GM21367 (cell line): ENCODE data around the gene PRR35.
"Not testable (repeated sequence)": the region's sequence is repeated elsewhere in the genome, so short reads cannot be mapped to it uniquely, and the experiment has no call there.

ENCODE experiments used
- ATAC-seq: cut with Tn5 transposase; IDR thresholded peaks from one replicate; pipeline ENCODE4 v1.9.1; 2021; ENCODE audit not compliant: unreplicated experiment

PRR35 gene

DNA sequence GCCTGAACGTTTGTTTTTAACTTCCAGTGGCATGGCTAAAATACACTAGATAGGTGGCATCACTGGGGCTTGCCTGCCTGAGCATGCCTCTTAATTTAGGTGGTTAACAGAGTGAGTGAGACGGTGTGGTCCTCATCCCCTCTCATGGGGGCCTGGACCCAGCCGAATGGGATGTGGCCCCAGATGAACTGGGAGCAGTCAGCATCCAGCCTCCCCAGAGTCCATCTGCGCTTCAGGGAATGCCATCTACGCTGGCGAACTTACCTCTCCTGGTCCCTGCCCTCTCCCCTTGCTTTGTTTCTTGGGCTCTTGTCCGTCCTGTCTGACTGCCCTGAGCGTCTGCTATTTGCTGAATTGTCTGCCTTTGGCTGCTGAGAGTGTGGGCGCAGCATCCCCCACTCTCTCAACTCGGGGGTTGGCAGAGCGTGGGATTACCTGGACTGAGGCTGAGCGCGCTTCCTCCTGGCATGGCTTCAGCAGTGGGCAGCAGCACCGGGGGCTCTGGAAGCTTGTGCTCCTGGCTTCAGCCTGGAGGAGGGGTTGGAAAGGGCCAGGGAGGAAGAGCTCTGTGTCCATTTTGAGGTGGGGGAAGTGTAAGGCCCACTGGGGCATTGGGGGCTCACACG is 31.8 kb downstream of the PRR35 start:
- ATAC-seq, result no peak

- ATAC-seq, result no peak
Measured at GRCh38 chr16:592518-593306, 32.5 kb downstream of the PRR35 start.

DNA sequence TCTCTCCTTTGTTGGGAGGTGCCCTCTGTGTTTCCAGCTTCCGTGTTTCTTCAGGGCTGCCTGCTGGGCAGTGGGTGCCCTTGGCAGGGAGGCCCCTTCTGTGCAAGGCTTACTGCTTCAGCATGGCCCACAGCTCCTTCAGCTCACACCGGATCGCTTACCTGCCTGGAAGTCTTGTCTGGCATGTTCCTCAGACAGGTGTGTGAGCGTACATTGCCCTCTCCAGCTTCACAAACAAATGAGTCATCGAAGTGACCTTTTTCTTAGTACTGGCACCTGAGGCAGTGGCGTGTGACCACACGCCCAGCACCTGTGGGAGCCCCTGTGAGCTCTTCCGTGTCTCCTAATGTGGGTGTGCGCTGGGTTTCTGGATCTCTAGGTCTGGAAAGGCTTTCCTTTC is 33.2 kb downstream of the PRR35 start:
- no peak for ATAC-seq

- ATAC-seq, result no peak
Measured at GRCh38 chr16:593807-594206, 33.6 kb downstream of the PRR35 start.

DNA sequence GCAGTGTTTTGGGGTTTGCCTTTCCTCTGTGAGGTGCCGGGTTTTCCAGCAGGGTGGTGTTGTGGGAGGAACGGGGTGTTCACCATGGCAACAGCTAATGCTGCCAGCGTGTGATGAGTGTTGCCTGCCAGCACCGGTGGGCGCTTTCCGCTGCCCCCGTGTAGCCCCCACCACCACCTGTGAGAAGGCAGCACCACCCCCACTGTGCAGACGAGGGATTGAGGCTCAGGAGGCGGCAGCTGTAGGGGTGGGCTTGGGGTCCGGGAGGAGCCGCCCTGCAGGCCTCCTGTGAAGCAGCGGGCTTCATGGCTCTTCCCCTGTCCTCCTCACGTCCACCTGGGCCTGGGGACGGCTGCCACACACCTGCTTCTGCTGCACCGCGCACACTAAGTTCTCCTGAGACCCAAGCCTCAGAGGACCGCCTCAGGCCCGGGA is 34.9 kb downstream of the PRR35 start:
- no peak for ATAC-seq

GRCh38 chr16:595942-596735 is 35.9 kb downstream of the PRR35 start:
- no peak for ATAC-seq

DNA sequence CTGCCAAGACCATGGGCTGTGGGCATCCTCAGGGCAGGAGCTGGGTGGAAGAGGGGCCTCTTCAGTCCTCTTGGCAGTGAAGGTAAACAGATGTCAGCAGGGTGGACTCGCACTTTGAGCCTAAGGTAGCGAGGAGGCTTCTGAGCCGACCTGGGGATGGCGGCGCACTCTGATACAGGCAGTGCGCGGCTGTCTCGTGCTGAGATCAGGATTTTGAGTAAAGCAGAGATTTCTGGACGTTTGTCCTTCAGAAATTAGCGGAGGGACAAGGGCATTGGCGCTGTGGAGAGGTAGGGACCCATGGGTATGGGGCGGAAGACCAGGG is 36.5 kb downstream of the PRR35 start:
- ATAC-seq, result no peak

DNA sequence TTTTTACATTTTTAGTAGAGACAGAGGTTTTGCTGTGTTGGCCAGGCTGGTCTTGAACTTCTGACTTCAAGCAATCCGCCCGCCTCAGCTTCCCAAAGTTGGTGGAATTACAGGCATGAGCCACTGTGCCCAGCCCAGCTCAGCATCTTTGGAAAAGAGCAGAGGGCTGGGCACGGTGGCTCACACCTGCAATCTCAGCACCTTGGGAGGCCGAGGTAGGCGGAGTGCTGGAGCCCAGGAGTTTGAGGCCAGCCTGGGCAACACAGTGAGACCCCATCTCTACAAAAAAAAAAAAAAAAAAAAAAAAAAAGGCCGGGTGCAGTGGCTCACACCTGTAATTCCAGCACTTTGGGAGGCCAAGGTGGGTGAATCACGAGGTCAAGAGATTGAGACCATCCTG is 37.5 kb downstream of the PRR35 start:
- not testable (repeated sequence) for ATAC-seq

DNA sequence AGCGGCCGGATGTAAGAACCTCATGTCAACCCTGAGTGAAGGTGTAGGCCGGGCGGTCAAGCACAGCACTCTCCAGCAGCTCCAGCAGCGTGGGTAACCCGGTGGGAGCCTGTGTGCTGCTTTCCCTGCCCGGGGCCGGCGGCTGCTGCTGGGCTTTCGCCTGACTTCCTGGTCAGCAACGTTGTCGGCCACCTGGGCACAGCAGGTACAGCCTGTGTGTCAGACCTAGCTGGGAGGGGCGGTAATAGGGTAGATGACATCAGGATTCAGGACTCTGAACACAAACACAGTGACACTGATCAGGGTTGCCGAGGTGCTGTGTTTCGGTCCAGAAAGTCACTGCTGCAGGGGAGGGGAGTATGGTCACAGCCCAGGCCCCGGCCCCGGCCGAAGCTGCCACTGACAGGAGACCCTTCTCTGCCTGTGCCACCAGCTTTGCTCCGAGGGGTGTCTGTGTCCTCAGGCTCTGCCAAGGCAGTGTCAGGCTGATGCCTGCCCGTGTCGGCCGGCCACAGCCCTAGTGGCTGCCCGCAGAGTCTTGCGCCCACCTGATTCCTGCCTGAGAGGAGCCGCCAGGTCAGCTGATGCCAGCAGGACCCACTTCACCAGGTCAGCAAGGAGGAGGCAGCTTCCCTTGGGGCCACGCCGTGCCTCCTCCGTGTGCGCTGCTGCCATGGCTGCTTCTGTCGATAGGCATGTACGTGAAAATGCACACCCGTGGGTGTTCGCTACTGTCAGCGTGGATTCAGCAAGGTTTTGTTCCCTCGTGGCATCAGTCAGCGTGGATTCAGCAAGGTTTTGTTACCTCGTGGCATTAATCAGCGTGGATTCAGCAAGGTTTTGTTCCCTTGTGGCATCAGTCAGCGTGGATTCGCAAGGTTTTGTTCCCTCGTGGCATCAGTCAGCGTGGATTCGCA is 38.9 kb downstream of the PRR35 start:
- no peak for ATAC-seq

GRCh38 chr16:600781-601180 is 40.6 kb downstream of the PRR35 start:
- no peak for ATAC-seq

DNA sequence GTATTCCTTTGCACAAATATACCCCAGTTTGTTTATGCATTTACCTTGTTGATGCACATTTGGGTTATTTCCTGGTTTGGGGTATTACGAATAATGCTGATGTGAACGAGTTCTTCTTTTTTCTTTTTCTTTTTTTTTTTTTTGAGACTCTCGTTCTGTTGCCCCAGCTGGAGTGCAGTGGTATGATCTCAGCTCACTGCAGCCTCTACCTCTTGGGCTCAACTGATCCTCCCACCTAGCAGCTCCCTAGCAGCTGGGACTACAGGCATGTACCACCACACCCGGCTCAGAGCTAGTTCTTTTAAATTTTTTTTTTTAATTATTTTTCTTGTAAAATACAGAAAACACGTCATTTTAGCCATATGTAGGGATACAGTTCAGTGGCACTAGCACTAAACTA is 43.7 kb downstream of the PRR35 start:
- no peak for ATAC-seq

- no peak for ATAC-seq
Measured at GRCh38 chr16:606656-607307, 46.6 kb downstream of the PRR35 start.

DNA sequence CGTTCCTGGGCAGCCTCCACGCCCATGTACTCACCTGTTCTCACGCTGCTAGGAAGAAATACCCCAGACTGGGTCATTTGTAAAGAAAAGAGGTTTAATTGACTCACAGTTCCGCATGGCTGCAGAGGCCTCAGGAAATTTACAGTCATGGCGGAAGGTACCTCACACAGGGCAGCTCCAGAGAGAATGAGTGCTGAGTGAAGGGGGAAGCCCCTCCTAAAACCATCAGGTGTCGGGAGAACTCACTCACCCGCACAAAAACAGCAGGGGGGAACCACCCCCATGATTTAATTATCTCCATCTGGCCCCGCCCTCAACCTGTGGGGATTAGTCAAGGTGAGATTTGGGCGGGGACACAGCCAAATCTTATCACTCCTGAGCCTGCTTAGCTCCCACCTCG is 47.8 kb downstream of the PRR35 start:
- no peak for ATAC-seq

- no peak for ATAC-seq
Measured at GRCh38 chr16:609316-609715, 49.1 kb downstream of the PRR35 start.

GRCh38 chr16:609984-610383 is 49.8 kb downstream of the PRR35 start:
- no peak for ATAC-seq

DNA sequence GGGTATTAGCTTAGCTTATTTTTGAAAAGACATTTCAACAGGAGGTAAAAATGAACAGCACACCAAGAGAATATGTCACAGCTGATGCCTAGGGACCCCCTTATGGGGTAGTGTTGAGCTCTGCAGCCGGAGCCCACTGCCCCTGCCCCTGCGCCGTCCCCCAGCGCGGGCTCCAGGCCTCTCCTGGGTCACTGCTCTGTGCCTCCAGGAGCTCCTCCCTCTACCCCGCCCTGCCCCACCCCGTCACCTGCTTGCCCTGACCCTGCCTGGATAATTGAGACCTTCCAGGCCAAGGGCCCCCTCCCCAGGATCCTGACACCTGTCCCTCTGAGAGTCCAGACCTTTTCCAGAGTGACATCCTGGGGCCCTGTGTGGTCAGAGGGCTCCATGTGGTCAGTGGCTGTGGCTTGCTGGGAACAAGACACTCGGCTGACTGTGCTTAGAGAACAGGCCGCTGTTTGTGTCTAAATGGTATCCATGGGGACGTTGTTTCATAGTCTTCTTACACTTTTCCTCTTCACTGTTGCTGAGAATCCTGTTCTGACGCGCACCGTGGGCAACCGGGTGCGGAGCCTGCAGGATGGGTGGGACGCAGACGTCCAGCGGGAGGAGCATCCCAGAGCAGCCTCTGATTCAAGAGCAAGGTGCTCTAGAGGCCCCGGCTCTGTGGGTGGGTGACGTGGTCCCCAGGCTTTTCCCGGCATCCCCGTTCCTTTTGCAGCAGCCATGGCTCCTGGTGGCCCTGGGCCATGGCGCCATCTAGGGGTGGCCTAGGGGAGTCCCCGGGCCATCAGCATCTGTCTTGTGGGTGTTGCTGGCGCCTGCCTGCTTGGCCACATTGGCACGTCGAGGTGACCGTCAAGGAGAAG is 50.6 kb downstream of the PRR35 start:
- no peak for ATAC-seq

- no peak for ATAC-seq
Measured at GRCh38 chr16:615122-615521, 54.9 kb downstream of the PRR35 start.
